Cardiac muscle cell (in vitro differentiated cells and primary cell): Measurements from ENCODE around the gene CHMP2A. TPM values are rescaled to one million over a fixed set of nuclear protein-coding genes. Genes with fewer than 3 reads are reported as not detected.

Source experiments
- DNase-seq, 2 donors: peaks; one replicate each; pipeline versions ENCODE4 v3.0.0 to v3.0.0-alpha.2; 2010 to 2017; ENCODE audit warnings: low read depth in 1 of 2, low spot score in 1 of 2
- H3K27ac ChIP-seq: fragments of 200-600 bp; sonication (generic); 2 replicates; pipeline ENCODE4 v1.5.1; 2016
- H3K27me3 ChIP-seq: fragments of 200-600 bp; sonication (generic); 2 replicates; pipeline ENCODE4 v1.6.0; 2016; ENCODE audit warnings: control low read depth
- H3K36me3 ChIP-seq: fragments of 200-600 bp; sonication (generic); 2 replicates; pipeline ENCODE4 v1.5.1; 2016; ENCODE audit warnings: control low read depth
- H3K4me1 ChIP-seq: fragments of 200-600 bp; sonication (generic); 2 replicates; pipeline ENCODE4 v1.8.1; 2017; ENCODE audit warnings: low read depth, mild to moderate bottlenecking, mixed run types
- H3K4me3 ChIP-seq: fragments of 200-600 bp; sonication (generic); 2 replicates; pipeline ENCODE4 v1.5.1; 2016; ENCODE audit warnings: mild to moderate bottlenecking
- H3K9me3 ChIP-seq: fragments of 200-600 bp; sonication (generic); 2 replicates; pipeline ENCODE4 v1.5.1; 2017; ENCODE audit warnings: low read depth, mild to moderate bottlenecking, control low read depth
- polyA plus RNA-seq: library from polyadenylated mRNA; unstranded; fragments of >200 nt; fragmentation: Nextera tagmentation; extraction: Ambion mirVana; gene quantifications from 2 replicates; pipeline ENCODE4 v1.2.1, GENCODE V29; 2016
- total RNA-seq: library from RNA; depleted of rRNA; stranded (reverse); fragments of >200 nt; gene quantifications from 2 replicates; pipeline ENCODE4 v1.2.3, GENCODE V29; 2016
- TF ChIP-seq, protein P1 (sequence below): IDR thresholded peaks from 2 replicates; pipeline ENCODE4 v1.5.1; 2012; ENCODE audit warnings: low read depth, mild to moderate bottlenecking, low read length

The CHMP2A gene
- total and polyA plus RNA-seq, 2 experiments from 2014 or later = 247 to 265 TPM

DNA sequence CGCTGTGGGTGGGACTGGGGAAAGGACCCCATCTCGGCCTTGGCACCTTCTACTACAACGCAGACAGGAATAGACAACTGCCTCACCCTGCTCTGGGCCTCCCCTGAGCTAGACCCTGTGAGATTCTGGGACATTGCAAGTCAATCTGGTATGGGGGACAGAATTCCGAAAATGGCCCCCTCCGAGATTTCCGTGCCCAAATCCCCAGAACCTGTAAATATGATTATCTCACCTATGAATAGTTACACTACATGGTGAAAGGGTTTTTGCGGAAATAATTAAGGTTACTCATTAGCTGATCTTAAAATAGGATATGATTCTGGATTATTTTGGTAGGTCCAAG is 34.7 kb downstream of the CHMP2A start:
- Histone ChIP-seq H3K9me3 (no peaks in the 10 kb centered on the region), H3K36me3 (peaks cover 13% of the 10 kb centered on the region), H3K4me3 (peak overlapping the region; percentile 76), H3K4me1 (peaks cover 15% of the 10 kb centered on the region), H3K27ac (peak overlapping the region; percentile 92), H3K27me3 (no peaks in the 10 kb centered on the region)
- no peak for DNase-seq
- TF ChIP-seq, protein P1, sequence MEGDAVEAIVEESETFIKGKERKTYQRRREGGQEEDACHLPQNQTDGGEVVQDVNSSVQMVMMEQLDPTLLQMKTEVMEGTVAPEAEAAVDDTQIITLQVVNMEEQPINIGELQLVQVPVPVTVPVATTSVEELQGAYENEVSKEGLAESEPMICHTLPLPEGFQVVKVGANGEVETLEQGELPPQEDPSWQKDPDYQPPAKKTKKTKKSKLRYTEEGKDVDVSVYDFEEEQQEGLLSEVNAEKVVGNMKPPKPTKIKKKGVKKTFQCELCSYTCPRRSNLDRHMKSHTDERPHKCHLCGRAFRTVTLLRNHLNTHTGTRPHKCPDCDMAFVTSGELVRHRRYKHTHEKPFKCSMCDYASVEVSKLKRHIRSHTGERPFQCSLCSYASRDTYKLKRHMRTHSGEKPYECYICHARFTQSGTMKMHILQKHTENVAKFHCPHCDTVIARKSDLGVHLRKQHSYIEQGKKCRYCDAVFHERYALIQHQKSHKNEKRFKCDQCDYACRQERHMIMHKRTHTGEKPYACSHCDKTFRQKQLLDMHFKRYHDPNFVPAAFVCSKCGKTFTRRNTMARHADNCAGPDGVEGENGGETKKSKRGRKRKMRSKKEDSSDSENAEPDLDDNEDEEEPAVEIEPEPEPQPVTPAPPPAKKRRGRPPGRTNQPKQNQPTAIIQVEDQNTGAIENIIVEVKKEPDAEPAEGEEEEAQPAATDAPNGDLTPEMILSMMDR = no peak

DNA sequence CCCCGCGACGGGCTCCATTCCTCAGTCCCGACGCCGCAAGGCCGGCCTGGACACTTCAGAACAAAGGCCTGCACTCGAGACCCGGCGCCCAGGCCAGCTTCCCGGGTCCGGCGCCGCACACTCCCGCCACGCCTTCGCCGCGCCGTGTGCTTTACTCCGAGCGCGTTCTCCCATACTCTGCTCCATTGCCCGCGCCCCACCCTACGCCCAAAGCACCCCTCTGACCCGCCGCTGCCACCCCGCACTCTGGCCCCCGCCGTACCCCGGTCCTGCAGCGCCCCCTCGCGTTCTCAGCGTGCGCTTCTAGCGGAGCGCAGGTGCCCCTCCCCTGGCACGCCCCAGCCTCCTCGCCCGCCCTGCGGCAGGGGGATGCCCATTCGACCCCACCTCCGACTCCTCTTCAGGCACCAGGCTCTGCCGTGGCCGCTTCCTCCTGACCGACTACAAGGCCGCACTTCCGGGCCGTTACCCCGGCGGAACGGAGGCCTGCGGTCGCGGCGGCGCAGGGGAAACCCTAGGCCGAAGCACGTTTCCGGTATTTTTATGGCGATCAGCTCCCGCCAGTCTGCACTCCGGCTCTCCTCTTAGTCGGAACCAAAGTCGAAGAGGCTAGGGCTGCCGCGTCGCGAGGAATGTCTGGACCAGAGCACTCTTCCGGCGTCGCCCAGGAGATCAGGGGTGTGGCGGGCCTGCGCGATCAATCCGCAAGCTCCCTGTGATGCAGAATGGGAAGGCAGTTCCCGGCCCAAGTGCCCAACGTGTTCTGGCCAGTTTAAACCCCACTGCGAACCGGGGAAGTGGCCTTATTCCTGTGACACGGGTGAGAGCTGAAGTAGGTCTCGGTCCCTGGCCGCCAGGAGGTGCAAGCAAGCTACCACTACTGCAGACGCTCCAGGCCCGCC is 35.3 kb downstream of the CHMP2A start, which contains the start of gene ZBTB45:
ZBTB45 (minus strand) TSS at position 456 of the 902 bp plus-strand sequence. CDS start 2,137 bp downstream, outside the sequence.
- Histone ChIP-seq H3K4me3 (peak within 1 kb of the TSS; percentile 76), H3K27ac (peak within 1 kb of the TSS; percentile 92), H3K27me3 (no peaks in the 10 kb centered on the region), H3K4me1 (peaks cover 15% of the 10 kb centered on the region), H3K9me3 (no peaks in the 10 kb centered on the region), H3K36me3 (peaks cover 13% of the 10 kb centered on the region)
- TF ChIP-seq, protein P1 = peak; percentile 66
- DNase-seq = peak; percentile 96 to 98

DNA sequence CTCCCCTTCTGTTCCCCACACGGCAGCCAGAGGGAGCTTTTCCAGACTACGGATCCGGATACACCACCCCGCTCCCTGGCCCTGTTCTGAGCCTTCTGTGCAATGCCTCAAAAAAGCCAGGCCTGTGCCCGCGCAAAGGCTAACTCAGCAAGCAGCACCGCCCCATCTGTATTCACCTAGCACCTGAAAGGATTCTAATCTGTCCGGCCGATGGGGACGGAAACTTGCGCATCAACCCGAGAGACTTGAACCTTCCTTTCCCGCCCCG is 35.9 kb downstream of the CHMP2A start:
- H3K4me1 ChIP-seq = peaks cover 15% of the 10 kb centered on the region
- peak; percentile 82 to 87 for DNase-seq
- no peaks in the 10 kb centered on the region for H3K27me3 ChIP-seq
- H3K27ac ChIP-seq = peak overlapping the region; percentile 92
- TF ChIP-seq, protein P1 = peak; percentile 78
- H3K4me3 ChIP-seq = peak overlapping the region; percentile 76
- H3K36me3 ChIP-seq = peaks cover 13% of the 10 kb centered on the region
- H3K9me3 ChIP-seq = no peaks in the 10 kb centered on the region

DNA sequence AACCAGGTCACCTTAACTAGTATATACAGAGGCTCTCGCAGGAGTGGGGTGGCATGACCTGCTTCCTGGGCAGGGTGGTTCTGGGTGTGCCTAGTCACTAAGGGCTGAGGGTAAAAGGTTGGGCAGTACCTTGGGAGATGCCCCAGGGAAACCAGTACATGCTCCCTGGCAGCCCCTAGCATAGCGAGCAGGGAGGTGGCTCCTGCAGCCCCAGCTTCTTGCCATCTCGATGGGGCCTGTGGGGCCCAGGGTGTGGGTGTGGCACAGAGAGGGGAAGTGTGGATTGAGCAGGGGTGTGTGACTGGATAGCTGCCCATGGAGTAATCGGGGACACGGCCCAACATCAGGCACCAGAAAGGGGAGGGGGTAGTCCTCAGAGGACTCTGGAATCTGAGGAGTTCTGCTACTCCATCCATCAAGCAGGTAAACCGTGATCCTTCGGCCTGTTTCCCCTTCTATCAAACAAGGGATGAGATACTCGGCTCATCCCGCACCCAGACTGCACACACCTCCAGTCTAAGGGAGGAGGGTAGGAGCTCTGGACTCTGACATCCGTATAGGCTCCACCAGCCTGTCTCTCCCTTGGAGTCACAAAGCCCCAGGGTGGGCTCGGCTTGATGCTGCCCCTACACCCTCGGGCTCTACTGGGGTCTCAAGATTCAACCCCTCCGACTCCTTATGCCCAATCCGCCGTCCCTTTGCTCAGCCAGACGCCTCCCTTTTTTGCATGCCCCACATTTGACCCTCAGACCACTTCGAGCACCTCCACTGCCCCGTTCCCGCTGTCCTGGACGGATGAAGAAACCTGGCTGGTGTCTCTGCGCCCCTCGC is 36.4 kb downstream of the CHMP2A start:
- no peak for DNase-seq
- TF ChIP-seq, protein P1 = no peak
- Histone ChIP-seq H3K27me3 (no peaks in the 10 kb centered on the region), H3K9me3 (no peaks in the 10 kb centered on the region), H3K4me3 (peak overlapping the region; percentile 76), H3K27ac (peak overlapping the region; percentile 92), H3K4me1 (peaks cover 15% of the 10 kb centered on the region), H3K36me3 (peaks cover 13% of the 10 kb centered on the region)

DNA sequence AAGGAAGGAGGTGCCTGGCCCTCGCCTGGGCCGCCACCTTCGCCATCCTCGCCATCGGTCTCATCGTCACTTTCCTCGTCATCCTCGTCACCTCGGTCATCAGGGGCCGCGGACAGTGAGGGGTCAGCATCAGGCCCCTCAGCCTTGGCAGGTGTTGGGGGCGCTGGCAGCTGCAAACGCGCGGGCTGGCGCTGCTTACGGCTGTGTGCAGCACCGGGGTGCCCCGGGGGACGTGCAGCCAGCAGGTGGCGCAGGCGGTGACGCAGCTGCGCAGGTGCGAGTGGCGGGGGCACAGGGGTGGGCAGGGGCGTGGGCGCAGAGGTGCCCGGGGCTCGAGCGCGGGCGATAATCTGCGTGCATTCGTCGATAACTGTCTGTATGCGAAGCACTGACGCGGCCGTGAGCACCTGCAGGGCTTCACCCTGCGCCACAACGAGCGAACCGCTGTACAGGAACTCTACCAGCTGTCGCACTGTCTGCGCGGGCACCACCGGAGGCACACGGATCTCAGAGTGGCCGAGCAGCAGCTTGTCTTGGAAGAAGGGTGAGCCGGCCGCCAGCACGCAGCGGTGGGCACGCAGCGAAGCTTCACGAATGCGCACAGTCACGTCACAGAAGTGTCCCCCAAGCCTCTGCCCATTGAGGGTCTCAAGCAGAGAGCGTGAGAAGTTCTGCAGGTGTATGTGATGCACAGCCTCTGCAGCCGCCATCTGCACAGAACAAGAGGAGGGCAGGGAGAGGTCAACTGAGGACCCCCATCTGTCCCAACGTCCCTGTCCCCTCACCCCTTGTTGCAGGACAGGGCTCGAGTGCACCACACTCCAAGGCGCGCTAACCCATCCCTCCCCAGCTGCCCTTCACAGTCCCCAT is 37.7 kb downstream of the CHMP2A start:
- H3K27me3 ChIP-seq = no peaks in the 10 kb centered on the region
- no peak overlapping the region for H3K4me3 ChIP-seq
- H3K27ac ChIP-seq = peak overlapping the region; percentile 92
- TF ChIP-seq, protein P1 = no peak
- peaks cover 15% of the 10 kb centered on the region for H3K4me1 ChIP-seq
- peaks cover 13% of the 10 kb centered on the region for H3K36me3 ChIP-seq
- DNase-seq = no peak
- no peaks in the 10 kb centered on the region for H3K9me3 ChIP-seq
